ENCODE data around the gene RSRC2.

RSRC2 gene

DNA sequence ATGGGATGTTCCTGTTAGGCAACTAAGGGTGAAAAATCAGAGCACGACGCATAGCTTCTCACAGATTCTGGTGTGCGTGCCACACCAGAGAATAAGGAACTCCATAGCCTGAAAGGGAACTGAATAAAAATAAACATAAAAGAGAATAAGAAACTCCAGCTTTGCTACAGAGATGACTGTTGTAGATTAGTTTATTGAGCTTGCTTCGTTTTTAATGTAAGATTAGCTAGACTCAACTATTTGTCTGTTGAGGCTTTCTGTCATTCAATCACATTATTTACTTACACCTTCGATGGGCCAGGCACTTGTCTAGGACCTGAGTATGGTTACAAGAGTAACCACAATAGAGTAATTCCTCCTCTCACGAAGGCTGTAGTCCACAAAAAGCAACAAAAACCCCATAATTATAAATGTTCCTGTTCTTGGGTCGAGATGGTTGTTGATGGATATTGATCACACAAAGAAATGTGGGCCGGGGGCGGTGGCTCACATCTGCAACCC, 25.2 kb downstream of the RSRC2 start:
- TF ChIP-seq, protein P1, sequence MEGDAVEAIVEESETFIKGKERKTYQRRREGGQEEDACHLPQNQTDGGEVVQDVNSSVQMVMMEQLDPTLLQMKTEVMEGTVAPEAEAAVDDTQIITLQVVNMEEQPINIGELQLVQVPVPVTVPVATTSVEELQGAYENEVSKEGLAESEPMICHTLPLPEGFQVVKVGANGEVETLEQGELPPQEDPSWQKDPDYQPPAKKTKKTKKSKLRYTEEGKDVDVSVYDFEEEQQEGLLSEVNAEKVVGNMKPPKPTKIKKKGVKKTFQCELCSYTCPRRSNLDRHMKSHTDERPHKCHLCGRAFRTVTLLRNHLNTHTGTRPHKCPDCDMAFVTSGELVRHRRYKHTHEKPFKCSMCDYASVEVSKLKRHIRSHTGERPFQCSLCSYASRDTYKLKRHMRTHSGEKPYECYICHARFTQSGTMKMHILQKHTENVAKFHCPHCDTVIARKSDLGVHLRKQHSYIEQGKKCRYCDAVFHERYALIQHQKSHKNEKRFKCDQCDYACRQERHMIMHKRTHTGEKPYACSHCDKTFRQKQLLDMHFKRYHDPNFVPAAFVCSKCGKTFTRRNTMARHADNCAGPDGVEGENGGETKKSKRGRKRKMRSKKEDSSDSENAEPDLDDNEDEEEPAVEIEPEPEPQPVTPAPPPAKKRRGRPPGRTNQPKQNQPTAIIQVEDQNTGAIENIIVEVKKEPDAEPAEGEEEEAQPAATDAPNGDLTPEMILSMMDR (IDR thresholded peaks at IDR 0.05), result no peak

DNA sequence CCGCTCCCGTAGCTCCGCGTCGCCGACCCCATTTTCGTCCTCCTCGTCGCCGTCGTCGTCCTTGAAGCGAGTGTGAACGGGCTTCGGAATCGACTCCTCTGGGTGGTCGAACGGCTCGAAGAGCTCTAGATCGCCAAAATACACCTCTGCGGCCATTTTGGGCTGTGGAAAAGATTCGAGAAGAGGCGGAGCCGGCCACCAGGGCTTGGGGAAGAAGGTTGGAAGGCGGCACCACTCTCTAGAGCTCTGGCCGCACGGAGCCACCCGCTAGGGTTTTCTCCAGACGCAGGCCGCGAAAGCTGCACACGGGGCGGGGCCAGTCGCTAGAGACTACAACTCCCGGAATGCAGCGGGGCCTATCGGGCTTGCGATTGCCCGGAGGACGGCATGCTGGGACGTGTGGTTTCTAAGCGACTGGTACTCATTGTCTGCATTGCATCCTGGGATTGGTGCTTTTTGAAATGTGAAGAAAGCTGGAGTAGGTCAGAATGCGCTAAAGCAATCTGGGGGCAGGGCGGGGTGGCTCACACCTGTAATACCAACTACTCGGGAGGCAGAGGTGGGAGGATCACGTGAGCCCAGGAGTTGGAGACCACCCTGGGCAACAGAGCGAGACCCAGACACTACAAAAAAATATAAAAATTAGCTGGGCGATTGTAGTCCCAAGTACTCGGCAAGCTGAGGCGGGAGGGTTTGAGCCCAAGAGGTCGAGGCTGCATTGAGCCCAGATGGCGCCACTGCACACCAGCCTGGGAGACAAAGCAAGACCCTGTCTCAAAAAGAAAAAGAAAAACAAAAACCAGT, 25.8 kb downstream of the RSRC2 start, which contains the start of gene ZCCHC8:
Gene ZCCHC8 (minus strand): TSS at position 248 of the 804 bp plus-strand sequence. CDS start 92 bp downstream, at position 156.
- TF ChIP-seq, protein P1 (IDR thresholded peaks at IDR 0.05), result no peak

DNA sequence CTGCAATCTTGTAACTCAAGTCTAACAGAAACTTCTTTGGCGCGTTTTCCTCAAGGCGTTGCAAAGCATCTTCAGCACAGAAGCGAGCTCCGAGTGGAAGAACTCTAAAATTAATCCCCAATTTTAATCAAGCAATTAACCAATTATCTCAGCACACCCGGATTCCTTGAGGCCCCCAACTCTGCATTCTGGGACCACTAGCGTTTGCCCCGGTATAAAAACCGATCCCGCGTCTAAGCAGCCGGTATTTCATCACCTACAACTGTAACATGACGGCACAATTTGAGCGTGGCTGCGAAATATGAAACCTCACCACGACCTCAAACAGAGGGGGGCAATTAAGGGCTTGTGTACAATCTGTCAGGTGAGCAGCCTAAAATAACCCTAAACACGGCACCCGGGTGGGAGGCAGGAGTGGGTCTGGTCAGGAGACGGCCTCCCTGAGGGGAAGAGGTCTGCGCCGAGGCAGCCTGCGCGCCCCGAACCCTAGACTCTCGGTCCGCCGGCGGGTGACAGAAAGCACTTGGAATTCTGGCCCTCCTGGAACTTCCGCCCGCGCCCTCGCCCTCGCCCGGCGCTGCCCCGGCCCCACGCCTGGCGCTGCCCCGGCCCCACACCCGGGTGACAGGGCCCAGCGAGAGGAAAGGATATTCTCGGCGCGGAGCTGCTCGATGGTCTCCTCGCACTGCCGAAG, 26.6 kb downstream of the RSRC2 start:
- TF ChIP-seq, protein P1 (IDR thresholded peaks at IDR 0.05), result no peak

DNA sequence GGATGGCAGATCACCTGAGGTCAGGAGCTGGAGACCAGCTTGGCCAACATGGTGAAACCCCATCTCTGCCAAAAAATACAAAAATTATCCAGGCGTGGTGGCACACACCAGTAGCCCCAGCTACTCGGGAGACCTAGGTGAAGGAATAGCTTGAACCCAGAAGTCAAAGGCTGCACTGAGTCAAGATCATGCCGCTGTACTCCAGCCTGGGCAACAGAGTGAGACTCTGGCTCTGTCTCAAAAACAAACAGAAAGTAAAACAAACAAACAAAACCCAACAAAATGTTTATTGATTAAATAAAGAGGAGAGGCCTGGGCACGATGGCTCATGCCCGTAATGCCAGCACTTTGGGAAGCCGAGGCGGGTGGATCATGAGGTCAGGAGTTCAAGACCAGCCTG, 31.5 kb downstream of the RSRC2 start:
- TF ChIP-seq, protein P1 (IDR thresholded peaks at IDR 0.05), result no peak

DNA sequence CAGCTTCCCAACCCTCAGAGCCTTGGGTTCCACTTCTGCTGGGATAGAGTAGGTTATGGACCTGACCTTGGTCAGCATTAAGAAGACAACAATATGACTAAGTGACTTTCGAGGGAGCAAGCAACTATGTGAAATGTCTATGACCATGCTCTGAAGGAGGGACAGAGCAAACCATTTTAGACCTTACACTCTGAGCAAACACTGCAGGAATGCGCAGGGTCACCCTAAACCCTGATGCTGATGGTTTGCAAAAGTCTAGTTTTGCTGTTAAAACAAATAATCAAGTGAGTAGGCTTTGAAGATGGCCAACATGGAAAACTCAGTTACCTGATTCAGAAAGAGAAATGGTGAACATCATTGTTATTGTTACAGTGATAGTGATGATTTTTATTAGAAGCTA, 34.7 kb downstream of the RSRC2 start:
- TF ChIP-seq, protein P1 (IDR thresholded peaks at IDR 0.05), result no peak

DNA sequence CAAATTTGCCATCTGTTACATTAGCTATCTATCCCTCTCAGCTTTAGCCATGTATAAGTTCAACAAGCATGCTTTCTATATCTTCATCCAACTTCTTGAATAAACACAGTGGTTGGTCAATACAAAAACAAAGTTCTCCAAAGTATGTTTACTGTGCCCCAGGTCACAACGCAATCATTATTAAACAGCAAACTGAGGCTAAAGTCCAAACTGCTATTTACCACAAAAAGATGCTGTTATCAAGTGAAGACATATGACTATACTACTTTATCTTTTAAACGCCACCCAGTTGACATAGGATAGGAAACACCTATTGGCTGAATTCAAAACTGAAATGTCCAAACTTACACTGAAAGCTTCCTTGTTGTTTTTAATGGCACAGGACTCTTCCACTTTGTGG, 37.7 kb downstream of the RSRC2 start:
- TF ChIP-seq, protein P1 (IDR thresholded peaks at IDR 0.05), result no peak

DNA sequence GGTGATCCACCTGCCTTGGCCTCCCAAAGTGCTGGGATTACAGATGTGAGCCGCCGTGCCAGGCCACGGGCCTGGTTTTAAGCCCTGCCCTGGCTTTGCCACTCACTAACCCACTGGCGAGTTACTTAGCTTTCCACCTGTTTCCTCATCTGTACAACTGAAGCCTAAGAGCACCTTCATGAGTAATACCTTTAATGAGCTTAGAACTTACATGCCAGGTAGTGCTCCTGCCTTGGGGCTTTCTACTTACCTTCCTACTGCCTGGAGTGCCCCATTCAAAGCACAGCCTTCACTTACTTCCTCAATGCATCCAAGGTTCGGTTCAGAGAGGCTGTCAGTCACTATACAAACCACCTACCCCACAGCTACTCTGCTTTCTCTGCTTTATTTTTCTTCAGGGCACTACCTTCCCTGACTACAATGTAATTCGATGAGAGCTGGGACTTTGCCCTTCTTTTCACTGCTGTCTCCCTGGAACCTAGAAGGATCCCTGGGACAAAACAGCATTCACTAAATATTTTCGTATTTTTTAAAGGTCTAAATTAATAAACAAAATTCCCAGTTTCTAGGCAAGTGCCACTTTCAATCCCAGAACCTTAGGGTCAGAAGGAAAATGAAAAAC, 39.8 kb downstream of the RSRC2 start:
- TF ChIP-seq, protein P1 (IDR thresholded peaks at IDR 0.05), result no peak
